Retinal pigment epithelial cell (primary cell): ENCODE data around the gene RCOR1.

Source experiments
- DNase-seq: peaks from one replicate; pipeline ENCODE4 v3.0.0-alpha.2; 2010; ENCODE audit warnings: low read depth
- H3K4me3 ChIP-seq: 2 replicates; pipeline ENCODE4 v1.5.1; 2011; ENCODE audit warnings: mild to moderate bottlenecking, low read length, control low read depth, moderate library complexity
- TF ChIP-seq, protein P1 (sequence below): conservative IDR thresholded peaks from 2 replicates; pipeline ENCODE4 v1.5.1; 2011; ENCODE audit warnings: low read depth, low read length, control low read depth, inconsistent platforms

RCOR1 gene

GRCh38 chr14:102667703-102668102, 75.3 kb downstream of the RCOR1 start:
- no peak for DNase-seq
- TF ChIP-seq, protein P1, sequence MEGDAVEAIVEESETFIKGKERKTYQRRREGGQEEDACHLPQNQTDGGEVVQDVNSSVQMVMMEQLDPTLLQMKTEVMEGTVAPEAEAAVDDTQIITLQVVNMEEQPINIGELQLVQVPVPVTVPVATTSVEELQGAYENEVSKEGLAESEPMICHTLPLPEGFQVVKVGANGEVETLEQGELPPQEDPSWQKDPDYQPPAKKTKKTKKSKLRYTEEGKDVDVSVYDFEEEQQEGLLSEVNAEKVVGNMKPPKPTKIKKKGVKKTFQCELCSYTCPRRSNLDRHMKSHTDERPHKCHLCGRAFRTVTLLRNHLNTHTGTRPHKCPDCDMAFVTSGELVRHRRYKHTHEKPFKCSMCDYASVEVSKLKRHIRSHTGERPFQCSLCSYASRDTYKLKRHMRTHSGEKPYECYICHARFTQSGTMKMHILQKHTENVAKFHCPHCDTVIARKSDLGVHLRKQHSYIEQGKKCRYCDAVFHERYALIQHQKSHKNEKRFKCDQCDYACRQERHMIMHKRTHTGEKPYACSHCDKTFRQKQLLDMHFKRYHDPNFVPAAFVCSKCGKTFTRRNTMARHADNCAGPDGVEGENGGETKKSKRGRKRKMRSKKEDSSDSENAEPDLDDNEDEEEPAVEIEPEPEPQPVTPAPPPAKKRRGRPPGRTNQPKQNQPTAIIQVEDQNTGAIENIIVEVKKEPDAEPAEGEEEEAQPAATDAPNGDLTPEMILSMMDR: no peak
- H3K4me3 ChIP-seq: no peak overlapping the region

GRCh38 chr14:102668291-102668873, 75.9 kb downstream of the RCOR1 start:
- no peak for DNase-seq
- no peak overlapping the region for H3K4me3 ChIP-seq
- TF ChIP-seq, protein P1: no peak

- TF ChIP-seq, protein P1: no peak
- no peak for DNase-seq
- H3K4me3 ChIP-seq: no peak overlapping the region
These were observed 79.0 kb downstream of the RCOR1 start for GRCh38 chr14:102671410-102671809.

DNA sequence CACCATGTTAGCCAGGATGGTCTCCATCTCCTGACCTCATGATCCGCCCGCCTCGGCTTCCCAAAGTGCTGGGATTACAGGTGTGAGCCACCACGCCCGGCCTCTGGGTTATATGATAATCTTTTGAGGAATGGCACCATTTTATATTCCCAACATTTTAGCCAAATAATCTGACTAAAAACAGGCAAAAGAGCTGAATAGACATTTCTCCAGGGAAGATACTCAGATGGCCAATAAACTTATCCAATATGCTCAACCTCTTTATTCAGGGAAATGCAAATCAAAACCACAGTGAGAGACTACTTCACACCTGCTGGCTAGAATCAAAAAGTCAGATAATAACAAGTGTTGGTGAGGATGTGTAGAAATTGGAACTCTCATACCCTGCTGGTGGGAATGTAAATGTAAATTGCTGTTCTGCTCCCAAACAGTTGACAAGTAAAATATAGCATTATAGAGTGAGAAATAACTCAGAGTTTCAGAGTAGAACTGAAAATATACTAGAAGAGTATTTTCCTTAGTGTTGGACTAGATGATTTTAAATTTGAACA, 80.0 kb downstream of the RCOR1 start:
- TF ChIP-seq, protein P1: no peak
- H3K4me3 ChIP-seq: no peak overlapping the region
- no peak for DNase-seq

DNA sequence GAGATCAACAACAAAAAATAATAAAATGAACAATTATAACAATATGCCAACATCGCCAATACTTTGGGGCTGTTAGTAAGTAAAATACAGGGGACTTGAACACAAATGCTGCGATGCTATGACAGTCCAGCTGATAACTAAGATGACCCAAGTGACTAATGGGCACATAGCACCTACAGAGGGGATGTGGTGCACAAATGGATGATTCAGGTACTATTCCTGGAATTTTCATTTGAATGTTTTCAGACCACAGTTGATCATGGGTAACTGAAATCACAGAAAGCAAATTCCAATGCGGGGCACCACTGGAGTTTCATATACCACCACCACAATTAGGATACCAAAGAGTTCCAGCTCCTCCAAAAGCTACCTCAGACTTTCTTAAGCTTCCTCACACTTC, 82.9 kb downstream of the RCOR1 start:
- TF ChIP-seq, protein P1: no peak
- H3K4me3 ChIP-seq: no peak overlapping the region
- DNase-seq: no peak

- TF ChIP-seq, protein P1: no peak
- no peak for DNase-seq
- H3K4me3 ChIP-seq: no peak overlapping the region
These were observed 85.9 kb downstream of the RCOR1 start for GRCh38 chr14:102678394-102678793.
